Lung (tissue), 12 donors: ENCODE results near the gene WDR90. TPM values are rescaled to one million over a fixed set of nuclear protein-coding genes. Genes with fewer than 3 reads are reported as not detected.
A peak's percentile ranks its signal among the peaks of the same experiment; 100 is the strongest.

Experiments
- ATAC-seq: fragments of 200-7000 bp; cut with Tn5 transposase; one replicate; pipeline ENCODE4 v1.9.1; 2020; ENCODE audit warnings: moderate number of reproducible peaks; ENCODE audit not compliant: insufficient read depth, low FRiP score
- DNase-seq, 3 donors: peaks; one replicate each; pipeline ENCODE4 v3.0.0-alpha.2; 2013 to 2017
- H3K27ac ChIP-seq, 2 donors: one replicate each; pipeline ENCODE4 v1.5.1; 2013; ENCODE audit warnings: mild to moderate bottlenecking in 2 of 2, moderate library complexity in 2 of 2, control low read depth in 1 of 2, inconsistent platforms in 1 of 2, low read depth in 1 of 2, low read length in 1 of 2
- H3K27me3 ChIP-seq, 3 donors: one replicate each; pipeline ENCODE4 v1.5.1; 2013; ENCODE audit warnings: low read length in 2 of 3; ENCODE audit not compliant: control insufficient read depth in 3 of 3, insufficient read depth in 3 of 3
- H3K36me3 ChIP-seq, 4 donors: one replicate each; pipeline ENCODE4 v1.5.1; 2013; ENCODE audit warnings: low read length in 4 of 4, mild to moderate bottlenecking in 1 of 4, moderate library complexity in 1 of 4; ENCODE audit not compliant: control insufficient read depth in 4 of 4, insufficient read depth in 4 of 4
- H3K4me1 ChIP-seq, 5 donors: one replicate each; pipeline ENCODE4 v1.5.1; 2013; ENCODE audit warnings: low read length in 5 of 5, mild to moderate bottlenecking in 2 of 5, moderate library complexity in 1 of 5; ENCODE audit not compliant: control insufficient read depth in 5 of 5, insufficient read depth in 5 of 5
- H3K4me3 ChIP-seq: one replicate; pipeline ENCODE4 v1.5.1; 2013; ENCODE audit warnings: mild to moderate bottlenecking, control low read depth, moderate library complexity
- H3K9ac ChIP-seq, 2 donors: one replicate each; pipeline ENCODE4 v1.5.1; 2013; ENCODE audit warnings: low read length in 2 of 2, control low read depth in 1 of 2; ENCODE audit not compliant: insufficient read depth in 1 of 2
- H3K9me3 ChIP-seq, 4 donors: one replicate each; pipeline ENCODE4 v1.5.1; 2013; ENCODE audit warnings: low read length in 3 of 4, mild to moderate bottlenecking in 1 of 4, moderate library complexity in 1 of 4; ENCODE audit not compliant: control insufficient read depth in 4 of 4, insufficient read depth in 3 of 4
- CTCF ChIP-seq: IDR thresholded peaks from 2 replicates; pipeline ENCODE4 v1.5.1; 2012; ENCODE audit warnings: mild to moderate bottlenecking; ENCODE audit errors: control extremely low read depth, extremely low read depth
- WGBS, 2 donors: extraction: QIAGEN DNeasy Blood & Tissue Kit; methylation state at CpG; one replicate each; pipeline ENCODE4 v1.1.7; 2013; 5-methylcytosine and 5-hydroxymethylcytosine counted together
- polyA plus RNA-seq, 2 donors: library from polyadenylated mRNA; stranded (reverse); fragments of 200-250 nt; gene quantifications; one replicate each; pipeline ENCODE4 v1.2.1, GENCODE V29; 2013
- total RNA-seq, 2 donors: library from RNA; depleted of rRNA in 1 of 2; stranded (reverse); fragments of >200 nt in 1 of 2; gene quantifications; one replicate each; pipeline ENCODE4 v1.2.1, GENCODE V29; 2014 to 2021
- donor health status: control.
- donor health status: control.
- donor health status: Bipolar disorder and iron deficiency.
- donor health status: healthy.
- donor health status: DM: yes; HTN: yes; CAD: no.

WDR90 gene
- total and polyA plus RNA-seq, 4 donors: 18.6 to 74.2 (median 27.9) TPM

GRCh38 chr16:660132-660458 lies 10.9 kb downstream of the WDR90 start:
- no peak for DNase-seq
- H3K27me3 ChIP-seq: no peaks in the 10 kb centered on the region
- H3K9ac ChIP-seq: no peak overlapping the region
- H3K36me3 ChIP-seq: peaks cover 0 to 32% (median 2%) of the 10 kb centered on the region in 4 donors
- WGBS, 2 donors: 61 to 82% methylated on average over 5 to 6 of the region's 6 CpGs
- no peak overlapping the region for H3K4me3 ChIP-seq
- no peak for ATAC-seq
- H3K9me3 ChIP-seq: no peaks in the 10 kb centered on the region
- H3K4me1 ChIP-seq: peaks cover 0 to 7% (median 0%) of the 10 kb centered on the region in 5 donors
- TF ChIP-seq CTCF: no peak
- H3K27ac ChIP-seq: peak overlapping the region in 1 of 2 donors; percentile 69

- Histone ChIP-seq H3K36me3 (peaks cover 0 to 27% (median 2%) of the 10 kb centered on the region in 4 donors), H3K9ac (no peak overlapping the region), H3K4me1 (peaks cover 0 to 7% (median 0%) of the 10 kb centered on the region in 5 donors), H3K27me3 (no peaks in the 10 kb centered on the region), H3K4me3 (no peak overlapping the region), H3K27ac (peak overlapping the region; percentile 68 to 69), H3K9me3 (no peaks in the 10 kb centered on the region)
- ATAC-seq: peak; percentile 82
- 6 to 17% methylated on average over 28 to 39 of the region's 43 CpGs for WGBS, 2 donors
- peak; percentile 25 for TF ChIP-seq CTCF
- peak; percentile 66 to 83 (median 70) for DNase-seq
Measured at GRCh38 chr16:660459-661183, 11.5 kb downstream of the WDR90 start.

- no peaks in the 10 kb centered on the region for H3K9me3 ChIP-seq
- no peak overlapping the region for H3K9ac ChIP-seq
- DNase-seq: no peak
- peaks cover 0 to 21% (median 2%) of the 10 kb centered on the region in 4 donors for H3K36me3 ChIP-seq
- H3K27me3 ChIP-seq: no peaks in the 10 kb centered on the region
- ATAC-seq: no peak
- TF ChIP-seq CTCF: no peak
- H3K4me1 ChIP-seq: peaks cover 0 to 7% (median 0%) of the 10 kb centered on the region in 5 donors
- H3K4me3 ChIP-seq: no peak overlapping the region
- peak overlapping the region in 1 of 2 donors; percentile 34 for H3K27ac ChIP-seq
- WGBS, 2 donors: 60 to 71% methylated on average over 35 of the region's 35 CpGs
Measured at GRCh38 chr16:661184-661821, 12.1 kb downstream of the WDR90 start.
